Liver (tissue), 9 donors: ENCODE results near the gene RGS9BP. TPM values are rescaled to one million over a fixed set of nuclear protein-coding genes. Genes with fewer than 3 reads are reported as not detected.

Experiments used
- DNase-seq: peaks from one replicate; pipeline ENCODE4 v3.0.0-alpha.2; 2017; ENCODE audit warnings: low spot score
- H3K27ac ChIP-seq, 2 donors: one replicate each; pipeline ENCODE4 v1.7.0; 2013; ENCODE audit warnings: inconsistent platforms in 2 of 2, low read length in 2 of 2, control low read depth in 1 of 2, low read depth in 1 of 2, mild to moderate bottlenecking in 1 of 2
- H3K27me3 ChIP-seq, 4 donors: one replicate each; pipeline versions ENCODE4 v1.6.1 to v1.7.0; 2013; ENCODE audit warnings: low read length in 3 of 4, inconsistent platforms in 1 of 4, mild to moderate bottlenecking in 1 of 4, moderate library complexity in 1 of 4; ENCODE audit not compliant: control insufficient read depth in 4 of 4, insufficient read depth in 4 of 4
- H3K36me3 ChIP-seq, 4 donors: one replicate each; pipeline versions ENCODE4 v1.6.1 to v1.7.0; 2013; ENCODE audit warnings: low read length in 3 of 4, mild to moderate bottlenecking in 3 of 4, low read depth in 1 of 4, moderate library complexity in 1 of 4; ENCODE audit not compliant: control insufficient read depth in 4 of 4, insufficient read depth in 3 of 4
- H3K4me1 ChIP-seq, 4 donors: one replicate each; pipeline versions ENCODE4 v1.6.1 to v1.7.0; 2013; ENCODE audit warnings: low read length in 3 of 4, mild to moderate bottlenecking in 3 of 4, moderate library complexity in 1 of 4; ENCODE audit not compliant: control insufficient read depth in 4 of 4, insufficient read depth in 4 of 4
- H3K4me3 ChIP-seq, 3 donors: one replicate each; pipeline versions ENCODE4 v1.6.1 to v1.7.0; 2013; ENCODE audit warnings: low read length in 3 of 3, control low read depth in 1 of 3, low read depth in 1 of 3, mild to moderate bottlenecking in 1 of 3
- H3K9ac ChIP-seq, 2 donors: one replicate each; pipeline ENCODE4 v1.7.0; 2013; ENCODE audit warnings: low read length in 2 of 2, mild to moderate bottlenecking in 2 of 2, moderate library complexity in 2 of 2, control low read depth in 1 of 2, low read depth in 1 of 2
- H3K9me3 ChIP-seq, 4 donors: one replicate each; pipeline versions ENCODE4 v1.6.1 to v1.7.0; 2013; ENCODE audit warnings: low read length in 3 of 4; ENCODE audit not compliant: control insufficient read depth in 4 of 4
- EGR1 ChIP-seq, 2 donors: IDR thresholded peaks; 2 replicates each; pipeline ENCODE4 v1.6.1; 2016 to 2018; ENCODE audit warnings: antibody characterized with exemption in 2 of 2, low read depth in 2 of 2
- FOXA1 ChIP-seq: IDR thresholded peaks from 2 replicates; pipeline ENCODE4 v1.6.1; 2016; ENCODE audit warnings: antibody characterized with exemption
- FOXA2 ChIP-seq: IDR thresholded peaks from 2 replicates; pipeline ENCODE4 v1.6.1; 2016; ENCODE audit warnings: antibody characterized with exemption
- GABPA ChIP-seq, 2 donors: IDR thresholded peaks in 1 of 2; conservative IDR thresholded peaks in 1 of 2; 2 replicates each; pipeline ENCODE4 v1.6.1; 2016; ENCODE audit warnings: antibody characterized with exemption in 2 of 2, mild to moderate bottlenecking in 1 of 2, moderate library complexity in 1 of 2
- HNF4A ChIP-seq, 2 donors: conservative IDR thresholded peaks; 2 replicates each; pipeline ENCODE4 v1.6.1; 2016; ENCODE audit warnings: antibody characterized with exemption in 2 of 2, mild to moderate bottlenecking in 2 of 2
- HNF4G ChIP-seq: IDR thresholded peaks from 2 replicates; pipeline ENCODE4 v1.6.1; 2016; ENCODE audit warnings: antibody characterized with exemption
- JUND ChIP-seq, 2 donors: IDR thresholded peaks; 2 replicates each; pipeline ENCODE4 v1.6.1; 2016; ENCODE audit warnings: antibody characterized with exemption in 2 of 2
- RAD21 ChIP-seq, 2 donors: IDR thresholded peaks; 2 replicates each; pipeline ENCODE4 v1.6.1; 2016; ENCODE audit warnings: antibody characterized with exemption in 2 of 2, mild to moderate bottlenecking in 2 of 2
- RXRA ChIP-seq, 2 donors: IDR thresholded peaks; 2 replicates each; pipeline ENCODE4 v1.6.1; 2017 to 2018; ENCODE audit warnings: antibody characterized with exemption in 2 of 2, mild to moderate bottlenecking in 1 of 2
- SP1 ChIP-seq: IDR thresholded peaks from 2 replicates; pipeline ENCODE4 v1.6.1; 2018; ENCODE audit warnings: antibody characterized with exemption, mild to moderate bottlenecking
- TAF1 ChIP-seq: conservative IDR thresholded peaks from 2 replicates; pipeline ENCODE4 v1.6.1; 2016; ENCODE audit warnings: antibody characterized with exemption, mild to moderate bottlenecking
- YY1 ChIP-seq: IDR thresholded peaks from 2 replicates; pipeline ENCODE4 v1.6.1; 2016; ENCODE audit warnings: antibody characterized with exemption, mild to moderate bottlenecking
- WGBS: extraction: QIAGEN DNeasy Blood & Tissue Kit; methylation state at CpG from one replicate; pipeline ENCODE4 v1.1.7; 2013; 5-methylcytosine and 5-hydroxymethylcytosine counted together
- polyA plus RNA-seq, 2 donors: library from polyadenylated mRNA; stranded (reverse) in 1 of 2; unstranded in 1 of 2; fragments of 200-250 nt in 1 of 2; fragments of >200 nt in 1 of 2; fragmentation: Nextera tagmentation in 1 of 2; extraction: Ambion mirVana in 1 of 2; gene quantifications; one replicate each; pipeline versions ENCODE4 v1.2.1 to v1.2.3, GENCODE V29; 2013 to 2015
- total RNA-seq, 2 donors: library from RNA; depleted of rRNA; stranded (reverse); fragments of >200 nt; gene quantifications; one replicate each; pipeline ENCODE4 v1.2.3, GENCODE V29; 2014
- TF ChIP-seq, protein P1 (sequence below): IDR thresholded peaks from 2 replicates; pipeline ENCODE4 v1.6.1; 2016; ENCODE audit warnings: antibody characterized with exemption
- TF ChIP-seq, protein P2 (sequence below): IDR thresholded peaks from 2 replicates; pipeline ENCODE4 v1.6.1; 2016; ENCODE audit warnings: antibody characterized with exemption
- TF ChIP-seq, protein P3 (sequence below): IDR thresholded peaks from 2 replicates; pipeline ENCODE4 v1.6.1; 2016; ENCODE audit warnings: antibody characterized with exemption
- TF ChIP-seq, protein P4 (sequence below): IDR thresholded peaks from 2 replicates; pipeline ENCODE4 v1.6.1; 2016; ENCODE audit warnings: antibody characterized with exemption, mild to moderate bottlenecking
- TF ChIP-seq, protein P5 (sequence below): fragments of 150-350 bp; IDR thresholded peaks from 2 replicates; pipeline ENCODE4 v1.5.1; 2017; ENCODE audit warnings: improper control_type of control experiment, low read depth, low read length; ENCODE audit not compliant: missing input control
- donor health status: healthy.
- donor health status: healthy.
- donor health status: healthy.
- donor health status: healthy.
- donor health status: healthy.

The RGS9BP gene
- total and polyA plus RNA-seq, 4 donors = under 0.01 to 0.05 (median 0.01) TPM; not detected in 1

DNA sequence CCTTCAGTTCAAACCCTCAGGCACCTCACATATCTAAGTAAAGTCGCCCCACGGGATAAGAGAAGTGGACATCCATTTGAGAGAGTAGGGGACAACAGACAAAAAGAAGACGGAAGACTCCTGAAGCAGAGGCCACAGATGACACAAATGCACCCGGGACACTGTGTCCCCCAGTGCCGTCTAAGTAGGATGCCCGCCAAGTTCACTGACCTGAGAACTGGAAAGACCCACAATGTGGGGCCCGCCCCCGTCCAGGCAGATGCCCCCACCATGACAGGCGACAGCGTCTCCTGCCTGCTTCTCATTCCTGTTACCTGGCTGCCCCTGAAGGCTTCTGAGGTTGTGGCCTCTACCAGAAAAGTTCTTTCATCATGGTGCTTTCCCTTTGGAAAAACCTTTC, 17.6 kb upstream of the RGS9BP start:
- no peaks in the 10 kb centered on the region for H3K9me3 ChIP-seq
- DNase-seq = no peak
- H3K27me3 ChIP-seq = no peaks in the 10 kb centered on the region
- no peak for TF ChIP-seq FOXA2
- no peak for TF ChIP-seq JUND (IDR thresholded peaks at IDR 0.05)
- TF ChIP-seq, protein P1, sequence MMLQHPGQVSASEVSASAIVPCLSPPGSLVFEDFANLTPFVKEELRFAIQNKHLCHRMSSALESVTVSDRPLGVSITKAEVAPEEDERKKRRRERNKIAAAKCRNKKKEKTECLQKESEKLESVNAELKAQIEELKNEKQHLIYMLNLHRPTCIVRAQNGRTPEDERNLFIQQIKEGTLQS = no peak
- TF ChIP-seq GABPA (IDR thresholded peaks at IDR 0.05 in 1 of 2, conservative IDR thresholded peaks at IDR 0.05 in 1 of 2) = no peak
- no peak for TF ChIP-seq TAF1
- TF ChIP-seq HNF4G = no peak
- TF ChIP-seq, protein P2, sequence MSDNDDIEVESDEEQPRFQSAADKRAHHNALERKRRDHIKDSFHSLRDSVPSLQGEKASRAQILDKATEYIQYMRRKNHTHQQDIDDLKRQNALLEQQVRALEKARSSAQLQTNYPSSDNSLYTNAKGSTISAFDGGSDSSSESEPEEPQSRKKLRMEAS = no peak
- TF ChIP-seq, protein P3, sequence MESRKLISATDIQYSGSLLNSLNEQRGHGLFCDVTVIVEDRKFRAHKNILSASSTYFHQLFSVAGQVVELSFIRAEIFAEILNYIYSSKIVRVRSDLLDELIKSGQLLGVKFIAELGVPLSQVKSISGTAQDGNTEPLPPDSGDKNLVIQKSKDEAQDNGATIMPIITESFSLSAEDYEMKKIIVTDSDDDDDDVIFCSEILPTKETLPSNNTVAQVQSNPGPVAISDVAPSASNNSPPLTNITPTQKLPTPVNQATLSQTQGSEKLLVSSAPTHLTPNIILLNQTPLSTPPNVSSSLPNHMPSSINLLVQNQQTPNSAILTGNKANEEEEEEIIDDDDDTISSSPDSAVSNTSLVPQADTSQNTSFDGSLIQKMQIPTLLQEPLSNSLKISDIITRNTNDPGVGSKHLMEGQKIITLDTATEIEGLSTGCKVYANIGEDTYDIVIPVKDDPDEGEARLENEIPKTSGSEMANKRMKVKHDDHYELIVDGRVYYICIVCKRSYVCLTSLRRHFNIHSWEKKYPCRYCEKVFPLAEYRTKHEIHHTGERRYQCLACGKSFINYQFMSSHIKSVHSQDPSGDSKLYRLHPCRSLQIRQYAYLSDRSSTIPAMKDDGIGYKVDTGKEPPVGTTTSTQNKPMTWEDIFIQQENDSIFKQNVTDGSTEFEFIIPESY = no peak
- TF ChIP-seq HNF4A (conservative IDR thresholded peaks at IDR 0.05) = no peak
- no peak for TF ChIP-seq SP1
- no peak for TF ChIP-seq YY1
- TF ChIP-seq EGR1 (IDR thresholded peaks at IDR 0.05; ENCODE audit: low read depth in 2 of 2) = no peak
- no peak for TF ChIP-seq RXRA (IDR thresholded peaks at IDR 0.05)
- TF ChIP-seq RAD21 (IDR thresholded peaks at IDR 0.05) = no peak
- TF ChIP-seq, protein P4, sequence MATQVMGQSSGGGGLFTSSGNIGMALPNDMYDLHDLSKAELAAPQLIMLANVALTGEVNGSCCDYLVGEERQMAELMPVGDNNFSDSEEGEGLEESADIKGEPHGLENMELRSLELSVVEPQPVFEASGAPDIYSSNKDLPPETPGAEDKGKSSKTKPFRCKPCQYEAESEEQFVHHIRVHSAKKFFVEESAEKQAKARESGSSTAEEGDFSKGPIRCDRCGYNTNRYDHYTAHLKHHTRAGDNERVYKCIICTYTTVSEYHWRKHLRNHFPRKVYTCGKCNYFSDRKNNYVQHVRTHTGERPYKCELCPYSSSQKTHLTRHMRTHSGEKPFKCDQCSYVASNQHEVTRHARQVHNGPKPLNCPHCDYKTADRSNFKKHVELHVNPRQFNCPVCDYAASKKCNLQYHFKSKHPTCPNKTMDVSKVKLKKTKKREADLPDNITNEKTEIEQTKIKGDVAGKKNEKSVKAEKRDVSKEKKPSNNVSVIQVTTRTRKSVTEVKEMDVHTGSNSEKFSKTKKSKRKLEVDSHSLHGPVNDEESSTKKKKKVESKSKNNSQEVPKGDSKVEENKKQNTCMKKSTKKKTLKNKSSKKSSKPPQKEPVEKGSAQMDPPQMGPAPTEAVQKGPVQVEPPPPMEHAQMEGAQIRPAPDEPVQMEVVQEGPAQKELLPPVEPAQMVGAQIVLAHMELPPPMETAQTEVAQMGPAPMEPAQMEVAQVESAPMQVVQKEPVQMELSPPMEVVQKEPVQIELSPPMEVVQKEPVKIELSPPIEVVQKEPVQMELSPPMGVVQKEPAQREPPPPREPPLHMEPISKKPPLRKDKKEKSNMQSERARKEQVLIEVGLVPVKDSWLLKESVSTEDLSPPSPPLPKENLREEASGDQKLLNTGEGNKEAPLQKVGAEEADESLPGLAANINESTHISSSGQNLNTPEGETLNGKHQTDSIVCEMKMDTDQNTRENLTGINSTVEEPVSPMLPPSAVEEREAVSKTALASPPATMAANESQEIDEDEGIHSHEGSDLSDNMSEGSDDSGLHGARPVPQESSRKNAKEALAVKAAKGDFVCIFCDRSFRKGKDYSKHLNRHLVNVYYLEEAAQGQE = no peak
- TF ChIP-seq FOXA1 = no peak
- TF ChIP-seq, protein P5, sequence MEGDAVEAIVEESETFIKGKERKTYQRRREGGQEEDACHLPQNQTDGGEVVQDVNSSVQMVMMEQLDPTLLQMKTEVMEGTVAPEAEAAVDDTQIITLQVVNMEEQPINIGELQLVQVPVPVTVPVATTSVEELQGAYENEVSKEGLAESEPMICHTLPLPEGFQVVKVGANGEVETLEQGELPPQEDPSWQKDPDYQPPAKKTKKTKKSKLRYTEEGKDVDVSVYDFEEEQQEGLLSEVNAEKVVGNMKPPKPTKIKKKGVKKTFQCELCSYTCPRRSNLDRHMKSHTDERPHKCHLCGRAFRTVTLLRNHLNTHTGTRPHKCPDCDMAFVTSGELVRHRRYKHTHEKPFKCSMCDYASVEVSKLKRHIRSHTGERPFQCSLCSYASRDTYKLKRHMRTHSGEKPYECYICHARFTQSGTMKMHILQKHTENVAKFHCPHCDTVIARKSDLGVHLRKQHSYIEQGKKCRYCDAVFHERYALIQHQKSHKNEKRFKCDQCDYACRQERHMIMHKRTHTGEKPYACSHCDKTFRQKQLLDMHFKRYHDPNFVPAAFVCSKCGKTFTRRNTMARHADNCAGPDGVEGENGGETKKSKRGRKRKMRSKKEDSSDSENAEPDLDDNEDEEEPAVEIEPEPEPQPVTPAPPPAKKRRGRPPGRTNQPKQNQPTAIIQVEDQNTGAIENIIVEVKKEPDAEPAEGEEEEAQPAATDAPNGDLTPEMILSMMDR = no peak
- peaks cover 0 to 4% (median 2%) of the 10 kb centered on the region in 4 donors for H3K4me1 ChIP-seq
- H3K4me3 ChIP-seq = no peak overlapping the region
- H3K9ac ChIP-seq = no peak overlapping the region
- peaks cover 0 to 3% (median 0%) of the 10 kb centered on the region in 4 donors for H3K36me3 ChIP-seq
- WGBS = 92% methylated on average over 10 of the region's 10 CpGs
- no peak overlapping the region for H3K27ac ChIP-seq
